MM.1S (cell line): Measurements from ENCODE around the gene FBXO44.

Experiments used
- EZH2 ChIP-seq: fragments of 300-600 bp; sonication (generic); optimal IDR thresholded peaks from 2 replicates; pipeline ENCODE3; 2017; ENCODE audit warnings: low read depth, mild to moderate bottlenecking, antibody characterized with exemption, low read length, mixed read lengths
- TF ChIP-seq, protein P1 (sequence below): fragments of 300-600 bp; sonication (generic); IDR thresholded peaks from 2 replicates; pipeline ENCODE4 v1.5.1; 2016; ENCODE audit warnings: antibody characterized with exemption, low read length, mixed read lengths

DNA sequence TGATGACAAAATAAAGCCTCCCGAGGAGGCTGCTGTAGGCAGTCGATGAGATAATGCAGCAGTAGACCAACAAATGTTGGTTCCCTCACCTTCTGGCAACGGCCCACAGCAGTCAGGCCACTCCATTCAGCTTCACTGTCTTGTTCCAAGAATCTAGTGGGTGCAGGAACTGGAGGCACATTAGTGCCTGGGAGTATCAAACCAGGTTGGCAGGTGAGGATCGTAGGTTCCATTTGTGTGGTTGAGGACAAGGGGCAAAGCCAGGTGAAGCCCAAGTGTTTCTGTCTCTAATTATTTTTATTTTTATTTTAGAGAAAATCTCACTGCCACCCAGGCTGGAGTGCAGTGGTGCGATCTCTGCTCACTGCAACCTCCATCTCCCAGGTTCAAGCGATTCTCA lies 13.7 kb upstream of the FBXO44 start:
- TF ChIP-seq, protein P1, sequence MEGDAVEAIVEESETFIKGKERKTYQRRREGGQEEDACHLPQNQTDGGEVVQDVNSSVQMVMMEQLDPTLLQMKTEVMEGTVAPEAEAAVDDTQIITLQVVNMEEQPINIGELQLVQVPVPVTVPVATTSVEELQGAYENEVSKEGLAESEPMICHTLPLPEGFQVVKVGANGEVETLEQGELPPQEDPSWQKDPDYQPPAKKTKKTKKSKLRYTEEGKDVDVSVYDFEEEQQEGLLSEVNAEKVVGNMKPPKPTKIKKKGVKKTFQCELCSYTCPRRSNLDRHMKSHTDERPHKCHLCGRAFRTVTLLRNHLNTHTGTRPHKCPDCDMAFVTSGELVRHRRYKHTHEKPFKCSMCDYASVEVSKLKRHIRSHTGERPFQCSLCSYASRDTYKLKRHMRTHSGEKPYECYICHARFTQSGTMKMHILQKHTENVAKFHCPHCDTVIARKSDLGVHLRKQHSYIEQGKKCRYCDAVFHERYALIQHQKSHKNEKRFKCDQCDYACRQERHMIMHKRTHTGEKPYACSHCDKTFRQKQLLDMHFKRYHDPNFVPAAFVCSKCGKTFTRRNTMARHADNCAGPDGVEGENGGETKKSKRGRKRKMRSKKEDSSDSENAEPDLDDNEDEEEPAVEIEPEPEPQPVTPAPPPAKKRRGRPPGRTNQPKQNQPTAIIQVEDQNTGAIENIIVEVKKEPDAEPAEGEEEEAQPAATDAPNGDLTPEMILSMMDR, result no peak
- no peak for TF ChIP-seq EZH2
